SU-DHL-6 (cell line): ENCODE results near the gene CSN2.

Experiments
- CTCF ChIP-seq: fragments of 200-600 bp; sonication (generic); IDR thresholded peaks from one replicate; pipeline ENCODE4 v1.5.1; 2017; ENCODE audit warnings: antibody characterized with exemption, mild to moderate bottlenecking, low read length, moderate library complexity; ENCODE audit not compliant: insufficient read depth, poor library complexity, severe bottlenecking
- EZH2phosphoT487 ChIP-seq: fragments of 200-600 bp; sonication (generic), shearing (Covaris generic); conservative IDR thresholded peaks from 2 replicates; pipeline ENCODE4 v1.6.1; 2018; ENCODE audit warnings: mild to moderate bottlenecking, antibody characterized with exemption, low read length, moderate library complexity, mixed read lengths

DNA sequence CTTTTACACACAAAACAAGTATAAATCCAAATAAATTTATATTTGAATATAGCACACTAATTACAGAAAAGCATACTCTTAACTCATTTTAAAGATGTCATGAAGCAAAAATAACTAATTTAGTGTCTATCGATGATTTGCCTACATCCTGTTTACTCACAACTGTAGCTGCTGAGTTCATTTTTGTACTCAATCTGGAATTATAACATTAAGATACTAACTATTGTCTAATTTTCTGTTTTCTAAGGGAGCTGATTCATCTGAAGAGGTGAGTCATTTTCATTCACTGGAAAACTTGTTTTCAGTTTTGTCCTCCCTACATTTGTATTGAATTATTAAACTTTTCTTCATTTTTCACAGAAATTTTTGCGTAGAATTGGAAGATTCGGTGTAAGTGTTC, 33.9 kb upstream of the CSN2 start:
- TF ChIP-seq CTCF (no peak), EZH2phosphoT487 (no peak)
